HG03354 (cell line): ENCODE results near the gene TMEM42.

Experiments
- ATAC-seq: cut with Tn5 transposase; IDR thresholded peaks from one replicate; pipeline ENCODE4 v1.9.1; 2021; ENCODE audit warnings: mild to moderate bottlenecking; ENCODE audit not compliant: unreplicated experiment, poor library complexity, severe bottlenecking

The TMEM42 gene

DNA sequence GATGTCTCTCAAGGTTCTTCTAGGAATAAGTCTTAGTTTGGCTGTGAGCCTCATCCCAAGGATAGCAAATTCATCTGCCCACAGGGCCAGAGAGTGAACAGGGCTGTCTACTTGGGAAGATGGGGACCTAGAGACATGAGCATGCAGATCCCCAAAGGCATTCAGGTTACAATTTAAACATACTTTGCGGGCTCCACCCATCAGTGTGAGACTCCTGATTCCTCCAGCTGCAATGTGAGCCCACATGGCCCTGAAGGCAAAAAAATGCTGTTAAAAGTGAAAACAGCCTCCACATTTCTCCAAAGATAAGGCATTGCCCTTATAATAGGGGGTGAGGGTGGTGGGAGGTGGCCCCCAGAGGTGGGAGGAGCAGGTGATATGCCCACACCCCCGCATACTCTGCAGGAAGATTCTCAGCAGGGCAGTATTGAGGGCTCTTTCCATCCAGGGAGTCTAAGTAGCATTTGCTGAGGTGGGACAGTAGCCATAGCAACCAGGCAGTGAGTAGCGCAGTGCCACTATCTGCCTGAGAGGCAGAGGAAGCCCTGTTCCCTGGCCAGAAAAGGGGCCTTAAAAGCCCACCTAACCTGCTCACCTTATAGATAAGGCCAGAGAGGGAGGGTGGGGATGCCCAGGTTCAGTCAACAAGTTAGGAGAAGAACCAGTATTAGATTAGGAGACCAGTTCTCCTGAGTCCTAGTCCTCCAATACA is 43.9 kb downstream of the TMEM42 start:
- no peak for ATAC-seq

DNA sequence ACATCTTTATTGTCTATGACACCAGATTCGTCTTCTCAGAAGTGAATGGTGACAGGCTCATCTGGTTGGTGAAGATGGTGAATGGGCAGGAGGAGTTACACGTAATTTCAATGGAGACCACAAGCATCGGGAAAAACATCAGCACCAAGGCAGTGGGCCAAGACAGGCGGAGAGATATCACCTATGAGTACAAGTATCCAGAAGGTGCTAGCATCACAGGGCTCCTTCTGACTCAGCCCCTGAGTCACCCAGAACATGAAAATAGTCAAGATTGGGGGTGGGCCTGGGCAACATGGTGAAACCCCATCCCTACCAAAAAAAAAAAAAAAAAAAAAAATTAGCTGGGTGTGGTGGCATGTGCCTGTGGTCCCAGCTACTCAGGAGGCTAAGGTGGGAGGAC is 45.3 kb downstream of the TMEM42 start:
- no peak for ATAC-seq

DNA sequence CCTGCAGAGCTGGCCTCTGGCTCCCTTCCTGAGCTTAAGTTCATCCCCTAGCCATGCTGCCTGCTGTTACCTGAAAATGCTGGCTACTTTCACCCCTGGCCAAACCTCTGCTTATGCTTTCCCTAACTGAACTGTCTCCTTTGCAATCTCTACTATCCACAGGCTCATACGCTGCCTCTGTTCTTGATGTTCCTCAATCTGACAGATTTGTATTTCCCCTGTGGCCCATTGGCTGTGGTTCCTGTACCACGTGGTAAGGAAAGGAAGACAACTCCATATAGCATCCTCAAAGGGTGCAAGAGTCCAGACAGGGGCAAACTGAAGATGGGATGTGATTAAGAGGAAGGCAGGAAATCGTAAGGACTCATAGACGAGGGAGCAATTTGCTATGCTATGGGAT is 45.9 kb downstream of the TMEM42 start:
- no peak for ATAC-seq

DNA sequence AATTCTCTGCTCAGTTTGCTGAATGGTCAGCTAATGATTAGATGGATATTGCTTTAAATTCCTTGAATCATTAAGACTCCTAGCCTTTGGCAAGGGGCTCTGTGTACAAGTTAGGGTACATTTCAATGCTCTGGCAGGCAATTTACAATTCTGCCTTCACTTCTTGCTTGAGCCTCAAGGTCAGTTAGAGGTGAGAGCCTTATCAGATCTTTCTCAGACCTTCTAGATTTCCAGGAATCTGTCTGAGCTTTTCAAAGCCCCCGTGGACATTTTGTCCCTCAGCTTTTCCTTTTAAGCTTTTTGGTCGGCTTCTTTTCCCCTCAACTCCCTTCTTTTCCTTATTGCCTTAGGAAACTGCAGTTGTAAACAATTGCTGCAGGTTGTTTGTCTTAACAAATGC is 47.4 kb downstream of the TMEM42 start:
- ATAC-seq: no peak

DNA sequence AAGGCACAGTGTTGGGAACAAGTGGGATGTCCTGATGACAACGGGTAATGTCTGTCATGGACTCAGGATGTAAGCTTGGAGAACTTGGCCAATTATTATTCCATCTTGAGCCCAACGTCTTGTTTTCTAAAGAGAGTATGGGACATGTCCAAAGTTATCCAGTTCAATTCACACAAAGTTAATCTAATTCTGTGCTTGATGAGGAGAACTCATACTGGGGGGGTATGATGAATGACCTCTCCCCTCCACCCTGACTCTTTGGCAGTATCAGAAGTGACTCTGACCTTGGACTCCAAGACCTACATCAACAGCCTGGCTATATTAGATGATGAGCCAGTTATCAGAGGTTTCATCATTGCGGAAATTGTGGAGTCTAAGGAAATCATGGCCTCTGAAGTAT is 49.0 kb downstream of the TMEM42 start:
- no peak for ATAC-seq

DNA sequence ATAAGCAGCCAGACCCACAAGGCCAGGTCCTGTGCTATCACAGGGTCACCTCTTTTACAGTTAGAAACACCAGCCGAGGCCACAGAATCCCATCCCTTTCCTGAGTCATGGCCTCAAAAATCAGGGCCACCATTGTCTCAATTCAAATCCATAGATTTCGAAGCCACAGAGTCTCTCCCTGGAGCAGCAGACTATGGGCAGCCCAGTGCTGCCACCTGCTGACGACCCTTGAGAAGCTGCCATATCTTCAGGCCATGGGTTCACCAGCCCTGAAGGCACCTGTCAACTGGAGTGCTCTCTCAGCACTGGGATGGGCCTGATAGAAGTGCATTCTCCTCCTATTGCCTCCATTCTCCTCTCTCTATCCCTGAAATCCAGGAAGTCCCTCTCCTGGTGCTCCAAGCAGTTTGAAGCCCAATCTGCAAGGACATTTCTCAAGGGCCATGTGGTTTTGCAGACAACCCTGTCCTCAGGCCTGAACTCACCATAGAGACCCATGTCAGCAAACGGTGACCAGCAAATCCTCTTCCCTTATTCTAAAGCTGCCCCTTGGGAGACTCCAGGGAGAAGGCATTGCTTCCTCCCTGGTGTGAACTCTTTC is 52.3 kb downstream of the TMEM42 start:
- no peak for ATAC-seq

DNA sequence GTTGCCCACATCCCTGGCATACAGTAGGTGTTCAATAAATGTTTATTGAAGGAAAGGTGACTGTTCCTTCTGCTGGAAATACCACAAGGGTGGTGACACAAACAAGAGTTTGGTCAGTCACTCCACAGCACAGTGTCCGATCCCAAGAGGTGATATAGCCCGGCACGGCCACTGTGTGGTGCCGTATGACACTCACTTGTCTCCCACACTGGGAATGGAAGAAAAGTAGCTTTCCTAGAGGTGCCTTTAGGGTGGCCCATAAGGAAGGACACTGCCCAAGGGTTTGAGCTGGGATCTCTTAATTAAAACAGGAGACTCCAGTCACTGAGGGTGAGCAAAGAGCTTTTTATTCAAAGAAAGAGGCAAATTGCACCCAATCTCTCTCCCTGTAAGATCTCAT is 53.2 kb downstream of the TMEM42 start:
- ATAC-seq: no peak
